ENCODE results near the gene CD3E.
A peak's percentile ranks its signal among the peaks of the same experiment; 100 is the strongest.

The CD3E gene

DNA sequence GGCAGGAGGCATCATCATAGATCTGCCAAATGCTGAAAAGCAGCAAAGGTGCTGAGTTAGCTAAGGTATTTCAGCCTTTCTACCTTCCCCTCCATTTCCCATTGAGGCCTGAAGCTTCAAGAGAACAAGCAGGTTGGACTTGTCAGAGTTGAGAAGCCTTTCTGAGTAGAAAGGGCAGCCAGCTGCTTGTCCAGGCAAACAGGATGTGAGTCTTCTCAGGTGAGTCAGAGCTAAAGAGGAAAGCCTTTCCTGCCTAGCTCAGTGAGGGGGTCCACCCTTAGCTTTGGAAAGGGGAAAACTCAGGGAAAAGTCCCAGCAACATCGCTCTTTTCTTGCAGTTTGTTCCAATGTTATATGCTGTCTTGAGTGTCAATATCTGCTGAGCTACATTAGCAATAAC, 27.2 kb upstream of the CD3E start:
- H3K4me3 Mint-ChIP-seq: no peak overlapping the region
- H3K36me3 Mint-ChIP-seq (ENCODE audit: insufficient read depth): no peaks in the 10 kb centered on the region
- DNase-seq: no peak
- H3K9me3 Mint-ChIP-seq: no peaks in the 10 kb centered on the region
- peaks cover 4 to 6% of the 10 kb centered on the region in 2 donors for H3K4me1 Mint-ChIP-seq (ENCODE audit: low read depth in 2 of 2)
- no peak overlapping the region for H3K27ac Mint-ChIP-seq
- no peaks in the 10 kb centered on the region for H3K27me3 Mint-ChIP-seq
- no peak for ATAC-seq (replicated peaks)

- no peaks in the 10 kb centered on the region for H3K27me3 Mint-ChIP-seq
- no peaks in the 10 kb centered on the region for H3K9me3 Mint-ChIP-seq
- peak; percentile 48 for ATAC-seq (replicated peaks)
- H3K36me3 Mint-ChIP-seq (ENCODE audit: insufficient read depth): no peaks in the 10 kb centered on the region
- H3K4me1 Mint-ChIP-seq (ENCODE audit: low read depth in 2 of 2): peaks cover 6 to 9% of the 10 kb centered on the region in 2 donors
- no peak overlapping the region for H3K27ac Mint-ChIP-seq
- DNase-seq: no peak
- H3K4me3 Mint-ChIP-seq: no peak overlapping the region
Observed at GRCh38 chr11:118281284-118281683, 23.2 kb upstream of the CD3E start.

DNA sequence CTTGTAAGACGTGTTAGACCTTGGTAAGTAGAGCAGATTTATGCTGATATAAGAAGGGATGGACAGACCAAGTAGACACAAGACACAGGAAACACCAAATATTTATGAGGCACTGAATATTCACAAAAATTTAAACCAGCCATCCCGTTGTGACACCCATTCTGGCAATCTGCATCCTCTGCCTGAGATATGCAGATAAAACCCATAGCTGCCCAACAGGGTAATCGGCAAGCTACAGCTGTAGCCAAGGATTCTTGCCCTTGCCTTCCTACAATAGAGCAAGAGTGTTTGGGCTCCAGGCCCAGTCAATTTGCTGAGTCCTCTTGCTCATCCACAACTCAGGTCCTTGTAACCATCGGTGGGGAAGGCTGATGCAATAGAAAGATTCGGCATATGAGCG, 21.9 kb upstream of the CD3E start:
- no peak for ATAC-seq (replicated peaks)
- H3K27ac Mint-ChIP-seq: no peak overlapping the region
- H3K36me3 Mint-ChIP-seq (ENCODE audit: insufficient read depth): no peaks in the 10 kb centered on the region
- H3K27me3 Mint-ChIP-seq: no peaks in the 10 kb centered on the region
- H3K4me1 Mint-ChIP-seq (ENCODE audit: low read depth in 2 of 2): peaks cover 6 to 9% of the 10 kb centered on the region in 2 donors
- DNase-seq: no peak
- H3K4me3 Mint-ChIP-seq: no peak overlapping the region
- no peaks in the 10 kb centered on the region for H3K9me3 Mint-ChIP-seq

DNA sequence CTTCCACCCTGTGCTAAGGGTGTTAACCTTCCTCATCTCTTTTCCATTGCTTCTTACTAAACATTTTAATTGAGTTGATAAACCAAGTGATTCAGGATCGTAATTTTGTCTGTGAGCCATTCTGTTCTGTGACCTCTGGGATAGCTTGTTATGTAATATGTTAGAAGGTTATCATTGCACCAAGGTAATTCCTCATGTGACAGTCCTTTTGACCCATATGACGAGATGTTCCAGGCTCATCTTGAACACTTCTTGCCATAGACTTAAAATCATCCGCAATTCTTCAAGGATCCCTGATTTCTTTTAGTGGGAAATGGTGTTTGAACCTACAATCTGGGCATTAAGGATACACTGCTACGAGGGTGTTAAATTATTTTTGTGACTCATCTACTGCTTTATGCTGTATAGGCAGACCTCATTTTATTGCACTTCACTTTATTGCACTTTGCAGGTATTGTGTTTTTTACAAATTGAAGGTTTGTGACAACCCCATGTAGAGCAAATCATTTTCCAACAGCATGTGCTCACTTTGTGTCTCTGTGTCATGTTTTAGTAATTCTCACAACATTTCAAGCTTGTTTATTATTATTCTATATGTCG, 21.4 kb upstream of the CD3E start:
- Mint-ChIP-seq H3K27me3 (no peaks in the 10 kb centered on the region), H3K9me3 (no peaks in the 10 kb centered on the region), H3K4me1 (ENCODE audit: low read depth in 2 of 2) (peaks cover 6 to 9% of the 10 kb centered on the region in 2 donors), H3K27ac (peak overlapping the region in 1 of 2 donors; percentile 78), H3K36me3 (ENCODE audit: insufficient read depth) (no peaks in the 10 kb centered on the region), H3K4me3 (no peak overlapping the region)
- ATAC-seq (replicated peaks) (no peak), DNase-seq (no peak)

GRCh38 chr11:118283756-118284350, 20.7 kb upstream of the CD3E start:
- Mint-ChIP-seq H3K27ac (peak overlapping the region in 1 of 2 donors; percentile 78), H3K9me3 (no peaks in the 10 kb centered on the region), H3K4me1 (ENCODE audit: low read depth in 2 of 2) (peaks cover 6 to 9% of the 10 kb centered on the region in 2 donors), H3K27me3 (no peaks in the 10 kb centered on the region), H3K4me3 (no peak overlapping the region), H3K36me3 (ENCODE audit: insufficient read depth) (no peaks in the 10 kb centered on the region)
- no peak for ATAC-seq (replicated peaks)
- DNase-seq: no peak

GRCh38 chr11:118286545-118286944, 18.0 kb upstream of the CD3E start:
- H3K27ac Mint-ChIP-seq: no peak overlapping the region
- H3K27me3 Mint-ChIP-seq: no peaks in the 10 kb centered on the region
- ATAC-seq (replicated peaks): no peak
- peaks cover 3% of the 10 kb centered on the region for H3K36me3 Mint-ChIP-seq (ENCODE audit: insufficient read depth)
- no peak overlapping the region for H3K4me3 Mint-ChIP-seq
- DNase-seq: no peak
- peaks cover 6 to 13% of the 10 kb centered on the region in 2 donors for H3K4me1 Mint-ChIP-seq (ENCODE audit: low read depth in 2 of 2)
- no peaks in the 10 kb centered on the region for H3K9me3 Mint-ChIP-seq

DNA sequence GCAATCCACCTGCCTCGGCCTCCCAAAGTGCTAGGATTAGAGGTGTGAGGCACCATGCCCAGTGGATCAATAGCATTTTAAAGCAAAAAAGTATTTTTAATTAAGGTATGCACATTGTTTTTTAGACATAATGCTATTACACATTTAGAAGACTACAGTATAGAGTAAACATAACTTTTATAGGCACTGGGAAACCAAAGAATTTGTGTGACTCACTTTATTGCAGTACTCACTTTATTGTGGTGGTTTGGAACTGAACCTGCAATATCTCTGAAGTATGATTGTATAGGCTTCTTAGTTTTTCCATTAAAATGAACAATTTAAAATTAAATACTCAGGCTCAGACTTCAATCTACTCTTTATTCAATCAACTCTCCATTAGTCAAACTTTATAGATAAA, 17.5 kb upstream of the CD3E start:
- no peak overlapping the region for H3K27ac Mint-ChIP-seq
- no peaks in the 10 kb centered on the region for H3K27me3 Mint-ChIP-seq
- no peaks in the 10 kb centered on the region for H3K9me3 Mint-ChIP-seq
- ATAC-seq (replicated peaks) (no peak), DNase-seq (no peak)
- peaks cover 5 to 12% of the 10 kb centered on the region in 2 donors for H3K4me1 Mint-ChIP-seq (ENCODE audit: low read depth in 2 of 2)
- peaks cover 3% of the 10 kb centered on the region for H3K36me3 Mint-ChIP-seq (ENCODE audit: insufficient read depth)
- no peak overlapping the region for H3K4me3 Mint-ChIP-seq

- Mint-ChIP-seq H3K4me1 (ENCODE audit: low read depth in 2 of 2) (peaks cover 5 to 8% of the 10 kb centered on the region in 2 donors), H3K27me3 (no peaks in the 10 kb centered on the region), H3K4me3 (no peak overlapping the region), H3K36me3 (ENCODE audit: insufficient read depth) (peaks cover 3% of the 10 kb centered on the region), H3K9me3 (no peaks in the 10 kb centered on the region), H3K27ac (no peak overlapping the region)
- DNase-seq (no peak), ATAC-seq (replicated peaks) (no peak)
Observed at GRCh38 chr11:118289401-118289800, 15.1 kb upstream of the CD3E start.

DNA sequence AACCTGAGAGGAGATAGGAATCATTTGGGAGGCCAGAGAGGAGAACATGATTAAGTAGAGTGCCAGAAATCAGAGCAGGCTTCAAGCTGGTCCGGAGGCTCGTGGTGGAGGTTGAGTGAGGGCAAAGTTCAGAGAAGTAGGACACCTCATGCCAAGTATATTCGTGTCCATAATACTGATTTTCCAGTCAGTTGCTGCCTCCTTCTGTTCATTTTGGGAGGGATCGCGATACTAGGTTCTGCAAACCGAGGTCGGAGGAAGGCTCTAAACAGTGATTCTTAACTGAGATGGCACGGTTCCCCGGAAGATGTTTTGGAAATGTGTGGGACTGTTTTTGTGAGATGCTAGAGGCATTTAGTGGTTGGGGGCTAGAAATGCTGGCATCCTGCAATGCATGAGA, 13.6 kb upstream of the CD3E start:
- H3K4me3 Mint-ChIP-seq: no peak overlapping the region
- H3K27me3 Mint-ChIP-seq: no peaks in the 10 kb centered on the region
- no peak overlapping the region for H3K27ac Mint-ChIP-seq
- no peaks in the 10 kb centered on the region for H3K9me3 Mint-ChIP-seq
- ATAC-seq (replicated peaks): peak; percentile 76
- H3K36me3 Mint-ChIP-seq (ENCODE audit: insufficient read depth): peaks cover 3% of the 10 kb centered on the region
- peaks cover 9 to 14% of the 10 kb centered on the region in 2 donors for H3K4me1 Mint-ChIP-seq (ENCODE audit: low read depth in 2 of 2)
- peak; percentile 25 to 40 (median 38) for DNase-seq

DNA sequence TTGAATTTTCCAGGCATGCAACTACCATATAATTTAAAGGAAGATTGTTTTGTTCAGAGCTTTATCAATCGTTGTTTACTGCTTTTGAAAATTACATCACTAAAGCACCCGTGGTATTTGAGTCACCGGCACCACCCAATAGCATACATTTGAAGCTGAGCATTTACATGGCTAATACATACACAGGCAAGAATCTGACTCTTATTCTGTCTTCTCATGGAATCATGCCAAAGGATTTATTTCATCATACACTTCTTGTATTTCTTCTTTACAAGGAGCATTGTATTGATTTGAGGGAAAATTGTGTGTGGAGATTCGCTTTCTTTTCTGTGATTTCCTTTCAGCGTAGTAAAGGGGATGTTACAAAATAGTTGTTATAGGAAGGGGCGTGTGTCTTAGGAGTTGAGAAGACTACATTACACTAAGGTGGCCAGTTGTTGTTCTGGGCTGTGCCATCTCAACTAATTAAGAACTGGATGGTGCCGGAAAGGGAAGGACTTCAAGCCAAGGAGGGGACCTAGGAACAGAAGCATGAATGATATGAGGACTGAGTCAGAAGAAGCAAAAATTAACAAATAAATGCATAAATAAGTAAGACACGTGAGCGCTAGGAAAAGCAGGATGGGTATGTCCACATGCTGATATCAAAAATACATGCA, 12.9 kb upstream of the CD3E start:
- H3K27ac Mint-ChIP-seq: no peak overlapping the region
- H3K4me3 Mint-ChIP-seq: no peak overlapping the region
- H3K27me3 Mint-ChIP-seq: no peaks in the 10 kb centered on the region
- H3K9me3 Mint-ChIP-seq: no peaks in the 10 kb centered on the region
- H3K36me3 Mint-ChIP-seq (ENCODE audit: insufficient read depth): peaks cover 3% of the 10 kb centered on the region
- no peak for DNase-seq
- no peak for ATAC-seq (replicated peaks)
- peaks cover 12 to 18% of the 10 kb centered on the region in 2 donors for H3K4me1 Mint-ChIP-seq (ENCODE audit: low read depth in 2 of 2)

- H3K27me3 Mint-ChIP-seq: no peaks in the 10 kb centered on the region
- H3K9me3 Mint-ChIP-seq: no peaks in the 10 kb centered on the region
- no peak for ATAC-seq (replicated peaks)
- no peak overlapping the region for H3K27ac Mint-ChIP-seq
- peaks cover 3% of the 10 kb centered on the region for H3K36me3 Mint-ChIP-seq (ENCODE audit: insufficient read depth)
- no peak for DNase-seq
- peaks cover 12 to 18% of the 10 kb centered on the region in 2 donors for H3K4me1 Mint-ChIP-seq (ENCODE audit: low read depth in 2 of 2)
- no peak overlapping the region for H3K4me3 Mint-ChIP-seq
Observed at GRCh38 chr11:118294053-118294452, 10.5 kb upstream of the CD3E start.

GRCh38 chr11:118295199-118295598, 9.3 kb upstream of the CD3E start:
- H3K36me3 Mint-ChIP-seq (ENCODE audit: insufficient read depth): no peaks in the 10 kb centered on the region
- no peak for DNase-seq
- H3K4me3 Mint-ChIP-seq: no peak overlapping the region
- H3K27ac Mint-ChIP-seq: peak overlapping the region in 1 of 2 donors; percentile 65
- no peaks in the 10 kb centered on the region for H3K9me3 Mint-ChIP-seq
- H3K27me3 Mint-ChIP-seq: no peaks in the 10 kb centered on the region
- H3K4me1 Mint-ChIP-seq (ENCODE audit: low read depth in 2 of 2): peaks cover 15% of the 10 kb centered on the region in 2 donors
- ATAC-seq (replicated peaks): no peak

DNA sequence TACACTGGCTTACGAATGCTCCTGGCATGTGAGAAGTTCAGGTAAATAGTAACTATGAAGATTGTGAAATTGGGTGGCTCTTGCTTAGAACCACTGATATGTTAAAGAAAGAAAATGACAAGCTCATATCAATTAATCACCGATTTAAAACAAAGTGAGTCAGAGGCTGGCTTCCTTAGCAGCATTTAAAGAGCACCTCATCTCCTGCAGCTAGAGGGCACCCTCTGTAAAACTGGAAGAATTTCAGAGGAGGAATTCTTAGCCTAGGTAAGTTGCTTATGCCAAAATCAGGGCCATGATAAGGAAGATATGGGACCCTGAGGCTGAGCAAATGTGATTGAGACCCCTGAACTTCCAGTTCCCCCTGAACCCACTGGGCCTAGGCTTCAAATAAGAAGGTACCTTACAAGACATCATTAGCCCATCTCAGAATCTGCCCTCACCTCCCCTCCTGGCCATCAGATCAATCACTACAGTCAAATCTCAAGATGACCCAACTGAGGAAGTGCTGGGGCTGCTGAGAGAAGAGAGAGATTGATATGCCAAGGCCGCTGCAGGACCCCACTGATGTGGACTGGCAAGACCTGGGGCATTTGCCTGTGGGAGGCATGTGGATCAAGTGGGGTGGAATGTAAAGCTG, 8.6 kb upstream of the CD3E start:
- no peaks in the 10 kb centered on the region for H3K9me3 Mint-ChIP-seq
- H3K4me3 Mint-ChIP-seq: no peak overlapping the region
- H3K36me3 Mint-ChIP-seq (ENCODE audit: insufficient read depth): no peaks in the 10 kb centered on the region
- peak; percentile 83 for ATAC-seq (replicated peaks)
- no peaks in the 10 kb centered on the region for H3K27me3 Mint-ChIP-seq
- DNase-seq: peak; percentile 29 to 41 (median 37)
- H3K4me1 Mint-ChIP-seq (ENCODE audit: low read depth in 2 of 2): peaks cover 12 to 18% of the 10 kb centered on the region in 2 donors
- H3K27ac Mint-ChIP-seq: peak overlapping the region; percentile 13 to 65
